Adrenal gland (tissue), 12 donors: ENCODE results near the gene CHD9. TPM values are rescaled to one million over a fixed set of nuclear protein-coding genes. Genes with fewer than 3 reads are reported as not detected.
A peak's percentile ranks its signal among the peaks of the same experiment; 100 is the strongest.

Experiments
- DNase-seq, 7 donors: peaks; one replicate each; pipeline ENCODE4 v3.0.0-alpha.2; 2019 to 2020
- H3K27ac ChIP-seq, 5 donors: fragments of 200-600 bp; sonication (generic) in 4 of 5; 1 replicate in 3 of 5; 2 replicates in 2 of 5; pipeline versions ENCODE4 v1.5.1 to v1.8.0; 2016 to 2020; ENCODE audit warnings: mild to moderate bottlenecking in 1 of 5
- H3K27me3 ChIP-seq: fragments of 200-600 bp; 2 replicates; pipeline ENCODE4 v1.8.0; 2021
- H3K36me3 ChIP-seq, 2 donors: fragments of 200-600 bp; replicated peaks in 1 of 2; 1 replicate in 1 of 2; 2 replicates in 1 of 2; pipeline versions ENCODE4 v1.5.1 to v1.8.0; 2018 to 2022
- H3K4me1 ChIP-seq, 2 donors: fragments of 200-600 bp; replicated peaks in 1 of 2; 1 replicate in 1 of 2; 2 replicates in 1 of 2; pipeline versions ENCODE4 v1.5.1 to v1.8.0; 2018 to 2021
- H3K4me3 ChIP-seq, 4 donors: fragments of 200-600 bp; sonication (generic) in 3 of 4; one replicate each; pipeline ENCODE4 v1.5.1; 2016 to 2018
- H3K9me3 ChIP-seq, 3 donors: fragments of 200-600 bp; sonication (generic) in 1 of 3; replicated peaks in 1 of 3; 1 replicate in 2 of 3; 2 replicates in 1 of 3; pipeline versions ENCODE4 v1.5.1 to v1.8.0; 2016 to 2021
- POLR2A ChIP-seq, 2 donors: fragments of 450-650 bp; IDR thresholded peaks; one replicate each; pipeline ENCODE4 v1.6.1; 2017; ENCODE audit warnings: antibody characterized with exemption in 2 of 2, mild to moderate bottlenecking in 2 of 2, moderate library complexity in 1 of 2
- WGBS, 4 donors: extraction: QIAGEN DNeasy Blood & Tissue Kit in 2 of 4; methylation state at CpG; one replicate each; pipeline versions ENCODE4 v1.1.5 to v1.1.7; 2013 to 2017; 5-methylcytosine and 5-hydroxymethylcytosine counted together
- intact Hi-C, 2 donors: fragments of 100-400 bp; cut with DNase I; formaldehyde crosslinking; loops; one replicate each; pipeline versions ENCODE4 v1.14.1 to v1.15.0; 2022 to 2023
- polyA plus RNA-seq, 3 donors: library from polyadenylated mRNA; stranded (reverse); fragments of 200-250 nt in 2 of 3; fragments of 350-450 nt in 1 of 3; fragmentation: Illumina TruSeq in 1 of 3; extraction: RNeasy Lipid Tissue Mini Kit (QIAGEN cat#74804) in 1 of 3; gene quantifications; one replicate each; pipeline ENCODE4 v1.2.3, GENCODE V29; 2013 to 2014
- total RNA-seq, 9 donors: library from RNA; depleted of rRNA in 4 of 9; stranded (reverse); fragments of >200 nt in 4 of 9; fragments of 120-200 nt in 1 of 9; fragmentation: NEBNext Ultra II Directional in 1 of 9; extraction: Animal tissue kit (Norgen Biotek cat#: 25700) in 1 of 9; gene quantifications; one replicate each; pipeline versions ENCODE4 v1.1.0 to v1.2.4, GENCODE V29; 2013 to 2023
- TF ChIP-seq, protein P1 (sequence below), 6 experiments: fragments of 450-650 bp in 4 of 6; fragments of 200-600 bp in 2 of 6; sonication (generic) in 1 of 6; IDR thresholded peaks; 1 replicate in 5 of 6; 2 replicates in 1 of 6; pipeline versions ENCODE4 v1.5.1 to v1.8.0; 2016 to 2021; ENCODE audit warnings: antibody characterized with exemption in 6 of 6, mild to moderate bottlenecking in 2 of 6, moderate library complexity in 1 of 6
- donor health status: healthy with polysubstance abuse.
- donor health status: Bipolar disorder and iron deficiency.
- donor health status: DM: yes; HTN: yes; CAD: no.
- donor health status: DM: no; HTN: no; CAD: no.
- donor health status: DM: no; HTN: no; CAD: no.
- donor health status: DM: yes; HTN: yes; CAD: no.

Gene CHD9
- total and polyA plus RNA-seq, 12 donors = 10.0 to 95.9 (median 54.7) TPM

DNA sequence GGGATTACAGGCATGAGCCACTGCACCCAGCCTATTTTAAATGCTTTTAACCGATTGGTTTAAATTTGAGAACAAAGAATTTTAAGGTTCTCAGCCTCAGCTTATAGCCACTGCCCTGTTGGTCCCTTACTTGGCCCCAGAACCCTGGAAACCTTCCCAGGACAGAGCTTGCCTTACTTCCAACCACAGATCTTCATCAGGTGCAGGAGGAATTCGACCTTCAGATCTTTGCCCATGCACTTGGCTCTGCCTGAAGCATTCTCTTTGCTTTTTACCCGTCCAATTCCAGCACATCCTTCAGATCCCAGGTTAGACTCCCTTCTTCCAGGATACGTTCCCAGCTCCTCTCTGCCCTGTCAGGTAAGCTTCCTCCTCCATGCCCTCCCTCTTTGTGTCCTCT lies 27.7 kb downstream of the CHD9 start:
- peaks cover 56 to 79% of the 10 kb centered on the region in 2 donors for H3K4me1 ChIP-seq
- no peaks in the 10 kb centered on the region for H3K36me3 ChIP-seq
- no peaks in the 10 kb centered on the region for H3K27me3 ChIP-seq
- TF ChIP-seq, protein P1, sequence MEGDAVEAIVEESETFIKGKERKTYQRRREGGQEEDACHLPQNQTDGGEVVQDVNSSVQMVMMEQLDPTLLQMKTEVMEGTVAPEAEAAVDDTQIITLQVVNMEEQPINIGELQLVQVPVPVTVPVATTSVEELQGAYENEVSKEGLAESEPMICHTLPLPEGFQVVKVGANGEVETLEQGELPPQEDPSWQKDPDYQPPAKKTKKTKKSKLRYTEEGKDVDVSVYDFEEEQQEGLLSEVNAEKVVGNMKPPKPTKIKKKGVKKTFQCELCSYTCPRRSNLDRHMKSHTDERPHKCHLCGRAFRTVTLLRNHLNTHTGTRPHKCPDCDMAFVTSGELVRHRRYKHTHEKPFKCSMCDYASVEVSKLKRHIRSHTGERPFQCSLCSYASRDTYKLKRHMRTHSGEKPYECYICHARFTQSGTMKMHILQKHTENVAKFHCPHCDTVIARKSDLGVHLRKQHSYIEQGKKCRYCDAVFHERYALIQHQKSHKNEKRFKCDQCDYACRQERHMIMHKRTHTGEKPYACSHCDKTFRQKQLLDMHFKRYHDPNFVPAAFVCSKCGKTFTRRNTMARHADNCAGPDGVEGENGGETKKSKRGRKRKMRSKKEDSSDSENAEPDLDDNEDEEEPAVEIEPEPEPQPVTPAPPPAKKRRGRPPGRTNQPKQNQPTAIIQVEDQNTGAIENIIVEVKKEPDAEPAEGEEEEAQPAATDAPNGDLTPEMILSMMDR (IDR thresholded peaks at IDR 0.05) = no peak
- no peak for TF ChIP-seq POLR2A (IDR thresholded peaks at IDR 0.05)
- H3K4me3 ChIP-seq = no peak overlapping the region
- no peaks in the 10 kb centered on the region for H3K9me3 ChIP-seq
- WGBS, 4 donors = 47 to 62% (median 57%) methylated on average over 4 of the region's 4 CpGs
- peak overlapping the region in 4 of 5 donors; percentile 31 to 92 (median 70) for H3K27ac ChIP-seq
- intact Hi-C loops = no loop called here
- DNase-seq = no peak

DNA sequence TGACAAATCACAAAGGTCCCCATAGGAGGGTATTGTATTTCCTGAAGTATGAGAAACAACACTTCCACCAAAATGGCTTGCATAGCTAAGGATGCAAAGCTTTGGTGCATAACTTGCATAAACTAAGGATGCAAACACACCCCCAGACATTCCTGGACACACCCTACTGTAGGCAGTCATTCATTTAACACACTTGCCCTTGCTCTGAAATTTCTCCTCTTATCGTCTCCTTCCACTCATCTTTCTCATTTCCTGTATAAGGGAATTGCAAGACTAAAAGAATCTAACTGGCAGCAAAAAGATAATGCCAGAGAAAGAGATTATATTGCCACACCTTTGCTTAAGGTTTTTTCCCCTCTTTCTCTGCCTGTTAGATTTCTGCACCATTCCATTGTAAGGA lies 28.3 kb downstream of the CHD9 start:
- peaks cover 58 to 81% of the 10 kb centered on the region in 2 donors for H3K4me1 ChIP-seq
- WGBS, 4 donors = 38 to 60% (median 46%) methylated on average over 1 of the region's 1 CpG
- TF ChIP-seq, protein P1 (IDR thresholded peaks at IDR 0.05) = no peak
- no peak for TF ChIP-seq POLR2A (IDR thresholded peaks at IDR 0.05)

GRCh38 chr16:53084141-53084541 lies 29.4 kb downstream of the CHD9 start:
- peak in 3 of 7 donors; percentile 34 to 62 (median 49) for DNase-seq

More for the DNA sequence above, 28.3 kb downstream of the CHD9 start:
- H3K9me3 ChIP-seq = no peaks in the 10 kb centered on the region
- peak overlapping the region in 3 of 5 donors; percentile 60 to 92 (median 81) for H3K27ac ChIP-seq
- intact Hi-C loops = no loop called here
- peak in 1 of 7 donors; percentile 13 for DNase-seq
- H3K4me3 ChIP-seq = no peak overlapping the region
- H3K36me3 ChIP-seq = no peaks in the 10 kb centered on the region
- H3K27me3 ChIP-seq = no peaks in the 10 kb centered on the region

GRCh38 chr16:53084746-53085334 lies 30.0 kb downstream of the CHD9 start:
- peaks cover 64 to 85% of the 10 kb centered on the region in 2 donors for H3K4me1 ChIP-seq
- H3K27ac ChIP-seq = peak overlapping the region; percentile 71 to 96 (median 87)
- intact Hi-C loops = no loop called here
- no peaks in the 10 kb centered on the region for H3K36me3 ChIP-seq
- no peaks in the 10 kb centered on the region for H3K27me3 ChIP-seq
- peak in 1 of 7 donors; percentile 46 for DNase-seq
- H3K9me3 ChIP-seq = no peaks in the 10 kb centered on the region
- no peak for TF ChIP-seq POLR2A (IDR thresholded peaks at IDR 0.05)
- TF ChIP-seq, protein P1 (IDR thresholded peaks at IDR 0.05) = no peak
- 71 to 78% (median 75%) methylated on average over 8 of the region's 8 CpGs for WGBS, 4 donors
- no peak overlapping the region for H3K4me3 ChIP-seq

More at GRCh38 chr16:53084141-53084541, 29.4 kb downstream of the CHD9 start:
- Histone ChIP-seq H3K4me3 (no peak overlapping the region), H3K9me3 (no peaks in the 10 kb centered on the region), H3K36me3 (no peaks in the 10 kb centered on the region), H3K27ac (peak overlapping the region in 4 of 5 donors; percentile 71 to 90 (median 84)), H3K4me1 (peaks cover 58 to 82% of the 10 kb centered on the region in 2 donors), H3K27me3 (no peaks in the 10 kb centered on the region)
- intact Hi-C loops = no loop called here
- 64 to 73% (median 70%) methylated on average over 4 of the region's 4 CpGs for WGBS, 4 donors
- TF ChIP-seq, protein P1 (IDR thresholded peaks at IDR 0.05) = no peak
- no peak for TF ChIP-seq POLR2A (IDR thresholded peaks at IDR 0.05)
